HFF-Myc (cell line): Measurements from ENCODE around the gene RAD21L1.

Source experiments
- DNase-seq: peaks from one replicate; pipeline ENCODE4 v3.0.0-alpha.2; 2011; ENCODE audit warnings: low read depth; ENCODE audit errors: extremely low read depth
- H3K4me3 ChIP-seq: replicated peaks from 2 replicates; pipeline ENCODE4 v1.5.1; 2011; ENCODE audit warnings: low read depth, mild to moderate bottlenecking, control low read depth, low read length
- TF ChIP-seq, protein P1 (sequence below): IDR thresholded peaks from 2 replicates; pipeline ENCODE4 v1.5.1; 2012; ENCODE audit warnings: mild to moderate bottlenecking, low read depth, low read length, control low read depth; ENCODE audit errors: missing control alignments

RAD21L1 gene

GRCh38 chr20:1197801-1198200 lies 28.0 kb upstream of the RAD21L1 start:
- TF ChIP-seq, protein P1, sequence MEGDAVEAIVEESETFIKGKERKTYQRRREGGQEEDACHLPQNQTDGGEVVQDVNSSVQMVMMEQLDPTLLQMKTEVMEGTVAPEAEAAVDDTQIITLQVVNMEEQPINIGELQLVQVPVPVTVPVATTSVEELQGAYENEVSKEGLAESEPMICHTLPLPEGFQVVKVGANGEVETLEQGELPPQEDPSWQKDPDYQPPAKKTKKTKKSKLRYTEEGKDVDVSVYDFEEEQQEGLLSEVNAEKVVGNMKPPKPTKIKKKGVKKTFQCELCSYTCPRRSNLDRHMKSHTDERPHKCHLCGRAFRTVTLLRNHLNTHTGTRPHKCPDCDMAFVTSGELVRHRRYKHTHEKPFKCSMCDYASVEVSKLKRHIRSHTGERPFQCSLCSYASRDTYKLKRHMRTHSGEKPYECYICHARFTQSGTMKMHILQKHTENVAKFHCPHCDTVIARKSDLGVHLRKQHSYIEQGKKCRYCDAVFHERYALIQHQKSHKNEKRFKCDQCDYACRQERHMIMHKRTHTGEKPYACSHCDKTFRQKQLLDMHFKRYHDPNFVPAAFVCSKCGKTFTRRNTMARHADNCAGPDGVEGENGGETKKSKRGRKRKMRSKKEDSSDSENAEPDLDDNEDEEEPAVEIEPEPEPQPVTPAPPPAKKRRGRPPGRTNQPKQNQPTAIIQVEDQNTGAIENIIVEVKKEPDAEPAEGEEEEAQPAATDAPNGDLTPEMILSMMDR: no peak
- DNase-seq: no peak
- no peak overlapping the region for H3K4me3 ChIP-seq

DNA sequence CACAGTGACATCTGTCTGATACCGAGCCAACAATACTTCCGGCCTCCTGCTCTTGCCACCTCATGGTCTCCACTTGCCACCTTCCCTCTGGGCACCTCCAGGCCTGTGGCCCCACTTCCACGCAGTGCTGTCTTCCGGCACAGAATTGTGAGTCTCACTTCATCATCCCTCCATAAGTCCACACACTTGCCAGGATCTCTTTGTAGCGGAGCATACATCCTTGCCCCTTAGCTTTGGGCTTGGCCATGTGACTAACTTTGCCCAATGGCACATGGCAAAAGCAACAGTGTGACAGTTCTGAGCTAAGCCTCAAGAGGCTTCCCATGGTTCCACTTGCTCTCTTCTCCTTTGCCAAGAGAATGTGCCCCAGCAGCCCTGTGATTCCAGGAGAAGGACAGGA lies 27.1 kb upstream of the RAD21L1 start:
- DNase-seq: no peak
- H3K4me3 ChIP-seq: no peak overlapping the region
- TF ChIP-seq, protein P1: no peak

DNA sequence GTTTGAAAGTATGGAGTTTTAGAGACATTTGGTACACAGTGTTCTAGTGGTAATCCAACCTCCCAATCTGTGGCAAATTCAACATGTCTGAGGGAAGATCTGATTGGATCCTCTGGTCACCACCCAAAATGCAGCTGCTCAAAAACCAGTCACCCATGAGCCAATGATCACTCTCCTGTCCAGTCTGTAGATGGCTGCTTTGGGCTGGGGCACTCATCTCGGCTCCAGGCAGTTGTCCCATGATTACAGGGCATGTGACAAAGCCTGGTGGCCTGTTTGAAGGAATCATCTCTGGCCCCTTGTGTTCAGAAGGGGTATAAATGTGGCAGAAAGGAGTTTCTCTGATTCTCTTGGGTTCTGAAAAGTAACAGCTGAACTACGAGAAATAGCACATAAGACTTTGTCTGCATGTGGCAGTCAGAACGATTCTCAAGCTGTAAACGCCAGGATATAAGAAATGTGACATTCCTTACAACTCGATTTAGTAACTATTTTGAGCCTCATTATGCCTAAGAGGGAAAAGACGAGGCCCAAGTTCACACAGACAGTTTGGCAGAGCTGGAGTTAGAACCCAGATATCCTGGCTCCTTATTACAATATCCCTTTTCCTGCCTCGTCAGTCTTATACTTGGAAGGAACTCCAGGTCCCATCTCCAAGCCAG lies 26.5 kb upstream of the RAD21L1 start:
- H3K4me3 ChIP-seq: no peak overlapping the region

GRCh38 chr20:1199964-1200363 lies 25.9 kb upstream of the RAD21L1 start:
- no peak for DNase-seq
- TF ChIP-seq, protein P1: no peak
- no peak overlapping the region for H3K4me3 ChIP-seq

More for the DNA sequence above, 26.5 kb upstream of the RAD21L1 start:
- TF ChIP-seq, protein P1: no peak
- DNase-seq: no peak

DNA sequence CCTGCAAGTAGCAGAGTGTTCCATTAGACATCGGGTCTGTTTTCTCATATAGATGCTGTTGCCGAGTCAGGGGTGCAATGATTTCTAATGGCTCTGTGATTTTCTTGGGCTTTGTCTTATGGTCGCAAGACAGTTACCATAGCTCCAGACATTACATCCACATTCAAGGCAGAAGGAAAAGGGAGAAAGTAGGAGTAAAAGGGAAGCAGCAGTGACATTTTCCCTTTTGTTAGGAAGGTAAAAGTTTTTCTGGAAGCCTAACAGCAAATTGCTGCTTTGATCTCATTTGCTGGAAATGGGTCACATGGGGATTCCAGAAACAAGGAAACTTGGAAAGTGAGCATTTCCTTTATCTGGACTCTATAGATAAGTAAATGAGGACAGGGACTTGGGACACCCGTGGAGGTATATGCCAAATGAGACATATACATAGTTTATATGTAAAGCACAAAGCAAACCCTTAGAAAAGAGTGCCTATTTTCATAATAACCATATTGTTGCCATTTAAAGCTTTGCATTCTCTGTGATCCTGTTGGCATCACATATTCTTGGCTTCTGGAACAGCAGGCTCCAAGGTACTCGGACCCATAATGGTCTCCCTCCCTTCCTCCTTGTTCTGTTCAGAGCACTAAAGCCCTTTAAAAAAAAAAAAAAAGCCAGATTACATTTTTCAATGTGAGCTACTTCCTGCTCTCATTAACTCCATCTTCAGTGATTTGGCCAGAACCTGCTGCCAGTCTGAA lies 22.9 kb upstream of the RAD21L1 start, which contains the start of gene C20orf202:
Gene C20orf202, plus strand, starts transcription at position 693 of the 743 bp plus-strand sequence. CDS start 132 bp downstream, outside the sequence.
- H3K4me3 ChIP-seq: no peak within 1 kb of the TSS
- TF ChIP-seq, protein P1: no peak
- no peak for DNase-seq

DNA sequence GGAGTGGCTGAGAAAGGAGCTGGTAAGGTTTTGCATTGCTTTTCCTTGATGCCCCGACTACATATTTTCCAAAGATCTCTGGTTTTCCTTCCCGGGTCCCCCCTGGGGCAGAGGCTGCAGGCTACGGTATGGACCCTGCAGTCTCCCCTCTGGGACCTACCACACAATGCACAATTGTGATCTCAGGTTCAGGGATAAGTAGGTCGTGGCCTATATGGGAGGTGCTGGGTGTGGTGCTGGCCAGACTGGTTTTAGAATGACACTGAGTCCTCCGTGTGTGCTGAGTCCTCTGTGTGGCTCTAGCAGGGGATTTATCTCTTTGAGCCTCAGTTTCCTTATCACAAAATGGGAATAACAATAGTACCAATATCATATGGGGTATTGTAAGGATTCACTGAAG lies 22.2 kb upstream of the RAD21L1 start:
- H3K4me3 ChIP-seq: no peak overlapping the region
- no peak for DNase-seq
- TF ChIP-seq, protein P1: no peak
